B cell (primary cell): ENCODE data around the gene B3GNT9. TPM values are rescaled to one million over a fixed set of nuclear protein-coding genes. Genes with fewer than 3 reads are reported as not detected.

Source experiments
- ATAC-seq: fragments of 200-7000 bp; cut with Tn5 transposase; one replicate; pipeline ENCODE4 v1.10.0; 2021; ENCODE audit warnings: low read depth, mild to moderate bottlenecking, moderate number of reproducible peaks, moderate library complexity
- CTCF ChIA-PET: fragments of 350-600 bp; sonication (Branson Sonifier 250); formaldehyde crosslinking; loops from one replicate; lab custom pipeline; 2021; ENCODE audit warnings: antibody characterized with exemption, inconsistent platforms; lab: Charles Lee
- POLR2A ChIA-PET: fragments of 350-600 bp; sonication (Branson Sonifier 250); formaldehyde crosslinking; loops from one replicate; lab custom pipeline; 2021; ENCODE audit warnings: antibody characterized with exemption; lab: Charles Lee
- DNase-seq: peaks from one replicate; pipeline ENCODE4 v3.0.0; 2013
- H2AFZ ChIP-seq: 2 replicates; pipeline ENCODE4 v1.6.1; 2012; ENCODE audit warnings: mild to moderate bottlenecking, low read depth, low read length; ENCODE audit not compliant: insufficient read depth, poor library complexity, severe bottlenecking
- H3K27ac ChIP-seq, 2 donors: 1 replicate in 1 of 2; 2 replicates in 1 of 2; pipeline ENCODE4 v1.5.1; 2012 to 2013; ENCODE audit warnings: low read length in 2 of 2, mild to moderate bottlenecking in 2 of 2, moderate library complexity in 1 of 2
- H3K27me3 ChIP-seq, 4 experiments: fragments of 200-600 bp in 1 of 4; sonication (generic) in 1 of 4; replicated peaks in 1 of 4; 1 replicate in 2 of 4; 2 replicates in 2 of 4; pipeline versions ENCODE4 v1.6.1 to v1.7.0; 2013 to 2016; ENCODE audit warnings: low read length in 3 of 4, mild to moderate bottlenecking in 2 of 4, mixed read lengths in 1 of 4, moderate library complexity in 1 of 4; ENCODE audit not compliant: insufficient read depth in 4 of 4, control insufficient read depth in 3 of 4; ENCODE audit errors: control extremely low read depth in 1 of 4
- H3K36me3 ChIP-seq, 2 experiments: replicated peaks in 1 of 2; 1 replicate in 1 of 2; 2 replicates in 1 of 2; pipeline versions ENCODE4 v1.6.1 to v1.7.1; 2013; ENCODE audit warnings: low read length in 1 of 2; ENCODE audit not compliant: insufficient read depth in 2 of 2, control insufficient read depth in 1 of 2; ENCODE audit errors: control extremely low read depth in 1 of 2, extremely low read depth in 1 of 2
- H3K4me1 ChIP-seq, 2 donors: fragments of 200-600 bp in 1 of 2; sonication (generic) in 1 of 2; 1 replicate in 1 of 2; 2 replicates in 1 of 2; pipeline versions ENCODE4 v1.5.1 to v1.6.1; 2013 to 2017; ENCODE audit warnings: low read length in 2 of 2; ENCODE audit not compliant: control insufficient read depth in 2 of 2, insufficient read depth in 2 of 2
- H3K4me2 ChIP-seq: replicated peaks from 2 replicates; pipeline ENCODE3; 2012; ENCODE audit warnings: mild to moderate bottlenecking, low read depth, low read length; ENCODE audit not compliant: poor library complexity, severe bottlenecking
- H3K4me3 ChIP-seq, 5 experiments: fragments of 200-600 bp in 1 of 5; sonication (generic) in 1 of 5; 1 replicate in 3 of 5; 2 replicates in 2 of 5; pipeline versions ENCODE4 v1.5.1 to v1.7.0; 2011 to 2016; ENCODE audit warnings: low read length in 4 of 5, mild to moderate bottlenecking in 4 of 5, low read depth in 2 of 5, control low read depth in 1 of 5, moderate library complexity in 1 of 5; ENCODE audit not compliant: insufficient read depth in 1 of 5; ENCODE audit errors: control extremely low read depth in 1 of 5, extremely low read depth in 1 of 5
- H3K79me2 ChIP-seq: fragments of 200-600 bp; sonication (generic); one replicate; pipeline ENCODE4 v1.6.0; 2016; ENCODE audit warnings: low read length; ENCODE audit not compliant: control insufficient read depth, insufficient read depth
- H3K9ac ChIP-seq: fragments of 200-600 bp; sonication (generic); 2 replicates; pipeline ENCODE4 v1.6.1; 2017; ENCODE audit warnings: mild to moderate bottlenecking, low read length, moderate library complexity
- H3K9me3 ChIP-seq, 3 donors: one replicate each; pipeline versions ENCODE4 v1.6.1 to v1.7.1; 2013; ENCODE audit warnings: low read length in 2 of 3; ENCODE audit not compliant: control insufficient read depth in 2 of 3, insufficient read depth in 1 of 3; ENCODE audit errors: control extremely low read depth in 1 of 3
- H4K20me1 ChIP-seq: 2 replicates; pipeline ENCODE4 v1.6.0; 2012; ENCODE audit warnings: mild to moderate bottlenecking, low read length; ENCODE audit not compliant: insufficient read depth, control insufficient read depth, poor library complexity, severe bottlenecking
- H3K27ac Mint-ChIP-seq: one replicate; pipeline ENCODE4 v1.8.0; 2021; ENCODE audit warnings: mixed read lengths
- H3K27me3 Mint-ChIP-seq: one replicate; pipeline ENCODE4 v1.8.0; 2021; ENCODE audit warnings: mixed read lengths
- H3K4me1 Mint-ChIP-seq: one replicate; pipeline ENCODE4 v1.8.0; 2021; ENCODE audit warnings: mixed read lengths
- H3K4me3 Mint-ChIP-seq: one replicate; pipeline ENCODE4 v1.8.0; 2021; ENCODE audit warnings: mixed read lengths
- H3K9me3 Mint-ChIP-seq: one replicate; pipeline ENCODE4 v1.8.0; 2022; ENCODE audit warnings: mixed read lengths; ENCODE audit not compliant: insufficient read depth
- CTCF ChIP-seq: fragments of 200-600 bp; IDR thresholded peaks from one replicate; pipeline ENCODE4 v1.8.0; 2022; ENCODE audit warnings: antibody characterized with exemption, mild to moderate bottlenecking
- EZH2 ChIP-seq: IDR thresholded peaks from 2 replicates; pipeline ENCODE4 v1.6.1; 2012; ENCODE audit warnings: borderline replicate concordance, low read depth, mild to moderate bottlenecking, moderate library complexity, low read length; ENCODE audit not compliant: insufficient read depth, poor library complexity, severe bottlenecking
- WGBS: methylation state at CpG from one replicate; pipeline ENCODE4 v1.1.5; 2013; ENCODE audit warnings: missing lambda C conversion rate; ENCODE audit not compliant: insufficient coverage; 5-methylcytosine and 5-hydroxymethylcytosine counted together
- intact Hi-C: fragments of 100-400 bp; cut with micrococcal nuclease; formaldehyde crosslinking; loops from one replicate; pipeline ENCODE4 v1.10.0; 2022
- polyA plus RNA-seq: library from polyadenylated mRNA; depleted of rRNA; stranded (reverse); fragments of >200 nt; gene quantifications from 2 replicates; pipeline ENCODE4 v1.2.3, GENCODE V29; 2012
- total RNA-seq, 2 donors: library from RNA; stranded (reverse); fragments of 120-200 nt in 1 of 2; gene quantifications; 1 replicate in 1 of 2; 2 replicates in 1 of 2; pipeline versions ENCODE4 v1.2.3 to v1.2.4, GENCODE V29; 2013 to 2022

The B3GNT9 gene
- total and polyA plus RNA-seq, 2 donors (not counting 1 experiment from before 2014, with no cell fraction given), result 1.6 to 2.5 TPM

- Histone ChIP-seq H3K9me3 (peaks cover 0 to 10% (median 0%) of the 10 kb centered on the region in 3 donors), H3K27me3 (peaks cover 0 to 73% (median 32%) of the 10 kb centered on the region in 4 experiments), H4K20me1 (peaks cover 4% of the 10 kb centered on the region), H3K4me3 (no peak overlapping the region), H3K27ac (no peak overlapping the region), H3K4me2 (no peak overlapping the region), H2AFZ (no peak overlapping the region), H3K9ac (no peak overlapping the region), H3K79me2 (no peaks in the 10 kb centered on the region), H3K4me1 (peaks cover 30 to 31% of the 10 kb centered on the region in 2 donors), H3K36me3 (no peaks in the 10 kb centered on the region)
- no peak overlapping the region for H3K27ac Mint-ChIP-seq
- no peak for TF ChIP-seq EZH2
- no peak for TF ChIP-seq CTCF
- ChIA-PET CTCF (interaction anchor here (1.2 to 3.6 kb wide), 5 partner anchors 9 to 159 kb away, joined by 3 to 15 read pairs (median 4); partner anchors contain the start of genes FBXL8 and TRADD), POLR2A (interaction anchor here (0.7 kb wide), 1 partner anchor 14 kb away, joined by 4 read pairs; no protein-coding TSS in a partner anchor)
- H3K27me3 Mint-ChIP-seq, result peaks cover 43% of the 10 kb centered on the region
- H3K4me1 Mint-ChIP-seq, result peaks cover 25% of the 10 kb centered on the region
- intact Hi-C loops, result no loop called here
- H3K9me3 Mint-ChIP-seq, result no peaks in the 10 kb centered on the region
- WGBS, result 96% methylated on average over 12 of the region's 12 CpGs
- peak overlapping the region; percentile 80 for H3K4me3 Mint-ChIP-seq
- DNase-seq (no peak), ATAC-seq (no peak)
Observed at GRCh38 chr16:67176662-67177061, 25.9 kb upstream of the B3GNT9 start.

- H3K27me3 Mint-ChIP-seq, result peaks cover 58% of the 10 kb centered on the region
- TF ChIP-seq EZH2 (no peak), CTCF (no peak)
- peak overlapping the region; percentile 63 for H3K9ac ChIP-seq
- no peak overlapping the region for H3K27ac Mint-ChIP-seq
- no peaks in the 10 kb centered on the region for H3K9me3 Mint-ChIP-seq
- peak overlapping the region in 4 of 5 experiments; percentile 25 to 59 (median 48) for H3K4me3 ChIP-seq
- DNase-seq (no peak), ATAC-seq (no peak)
- peak overlapping the region; percentile 98 for H3K4me2 ChIP-seq
- CTCF ChIA-PET, result interaction anchor here (0.7 to 3.6 kb wide), 6 partner anchors 12 to 52 kb away, joined by 3 to 15 read pairs (median 4); partner anchors contain the start of genes FBXL8, TMEM208 and TRADD
- H3K36me3 ChIP-seq, result no peaks in the 10 kb centered on the region
- POLR2A ChIA-PET, result no interaction called here
- H4K20me1 ChIP-seq, result peaks cover 4% of the 10 kb centered on the region
- peaks cover 43 to 44% of the 10 kb centered on the region in 2 donors for H3K4me1 ChIP-seq
- H3K27me3 ChIP-seq, result peaks cover 0 to 86% (median 48%) of the 10 kb centered on the region in 4 experiments
- H3K79me2 ChIP-seq, result no peaks in the 10 kb centered on the region
- H3K27ac ChIP-seq, result no peak overlapping the region
- intact Hi-C loops, result no loop called here
- H3K4me1 Mint-ChIP-seq, result peaks cover 36% of the 10 kb centered on the region
- WGBS, result 36% methylated on average over 29 of the region's 31 CpGs
- peaks cover 0 to 18% (median 0%) of the 10 kb centered on the region in 3 donors for H3K9me3 ChIP-seq
- H2AFZ ChIP-seq, result peak overlapping the region; percentile 50
- H3K4me3 Mint-ChIP-seq, result peak overlapping the region; percentile 87
Observed at GRCh38 chr16:67174706-67175231, 24.0 kb upstream of the B3GNT9 start.
